SU-DHL-6 (cell line): ENCODE data around the gene TIAM2.

Experiments
- H2AFZ ChIP-seq: fragments of 200-600 bp; sonication (generic); 2 replicates; pipeline ENCODE4 v1.6.1; 2014; ENCODE audit warnings: low read depth, mild to moderate bottlenecking, moderate library complexity, mixed read lengths, antibody characterized with exemption, low read length; ENCODE audit not compliant: severe bottlenecking
- H3F3A ChIP-seq: fragments of 200-600 bp; shearing (Covaris generic); 2 replicates; pipeline ENCODE4 v1.6.0; 2016; ENCODE audit warnings: antibody characterized with exemption, mild to moderate bottlenecking; ENCODE audit not compliant: insufficient read depth
- H3K27ac ChIP-seq: fragments of 200-600 bp; sonication (generic); 2 replicates; pipeline ENCODE4 v1.5.1; 2016; ENCODE audit warnings: low read depth, mild to moderate bottlenecking, low read length, moderate library complexity, mixed read lengths
- H3K27me3 ChIP-seq: fragments of 200-600 bp; sonication (generic), shearing (Covaris generic); 2 replicates; pipeline ENCODE4 v1.6.0; 2014; ENCODE audit warnings: mild to moderate bottlenecking, low read length
- H3K36me3 ChIP-seq: fragments of 200-600 bp; sonication (generic); 2 replicates; pipeline ENCODE4 v1.6.1; 2014; ENCODE audit warnings: mild to moderate bottlenecking, low read length, mixed read lengths
- H3K4me2 ChIP-seq: fragments of 300-600, 200-600 bp; shearing (Covaris generic), sonication (generic); 2 replicates; pipeline ENCODE4 v1.6.0; 2014; ENCODE audit warnings: low read length, low read depth, mild to moderate bottlenecking; ENCODE audit not compliant: poor library complexity, severe bottlenecking
- H3K4me3 ChIP-seq: fragments of 200-600 bp; sonication (generic); 2 replicates; pipeline ENCODE4 v1.5.1; 2014; ENCODE audit warnings: antibody characterized with exemption, low read length, mild to moderate bottlenecking, mixed read lengths; ENCODE audit not compliant: insufficient read depth, poor library complexity, severe bottlenecking
- H3K79me2 ChIP-seq: fragments of 200-600 bp; sonication (generic); 2 replicates; pipeline ENCODE4 v1.6.1; 2014; ENCODE audit warnings: mild to moderate bottlenecking, low read length, moderate library complexity; ENCODE audit not compliant: insufficient read depth
- H3K9ac ChIP-seq: fragments of 200-600 bp; sonication (generic); 2 replicates; pipeline ENCODE4 v1.7.0; 2014; ENCODE audit warnings: mild to moderate bottlenecking, low read length
- H3K9me2 ChIP-seq: fragments of 200-600 bp; sonication (generic); replicated peaks from 2 replicates; pipeline ENCODE4 v1.6.1; 2014; ENCODE audit warnings: low read length; ENCODE audit not compliant: insufficient read depth
- H3K9me3 ChIP-seq: fragments of 200-600 bp; sonication (generic); 2 replicates; pipeline ENCODE4 v1.6.1; 2014; ENCODE audit warnings: low read length, mixed read lengths; ENCODE audit not compliant: insufficient read depth
- H4K20me1 ChIP-seq: fragments of 200-600 bp; sonication (generic); 2 replicates; pipeline ENCODE4 v1.6.1; 2014; ENCODE audit warnings: low read depth, mild to moderate bottlenecking, antibody characterized with exemption, low read length, moderate library complexity, mixed read lengths
- CTCF ChIP-seq: fragments of 200-600 bp; sonication (generic); IDR thresholded peaks from one replicate; pipeline ENCODE4 v1.5.1; 2017; ENCODE audit warnings: antibody characterized with exemption, mild to moderate bottlenecking, low read length, moderate library complexity; ENCODE audit not compliant: insufficient read depth, poor library complexity, severe bottlenecking
- EZH2phosphoT487 ChIP-seq: fragments of 200-600 bp; sonication (generic), shearing (Covaris generic); conservative IDR thresholded peaks from 2 replicates; pipeline ENCODE4 v1.6.1; 2018; ENCODE audit warnings: mild to moderate bottlenecking, antibody characterized with exemption, low read length, moderate library complexity, mixed read lengths

Gene TIAM2

DNA sequence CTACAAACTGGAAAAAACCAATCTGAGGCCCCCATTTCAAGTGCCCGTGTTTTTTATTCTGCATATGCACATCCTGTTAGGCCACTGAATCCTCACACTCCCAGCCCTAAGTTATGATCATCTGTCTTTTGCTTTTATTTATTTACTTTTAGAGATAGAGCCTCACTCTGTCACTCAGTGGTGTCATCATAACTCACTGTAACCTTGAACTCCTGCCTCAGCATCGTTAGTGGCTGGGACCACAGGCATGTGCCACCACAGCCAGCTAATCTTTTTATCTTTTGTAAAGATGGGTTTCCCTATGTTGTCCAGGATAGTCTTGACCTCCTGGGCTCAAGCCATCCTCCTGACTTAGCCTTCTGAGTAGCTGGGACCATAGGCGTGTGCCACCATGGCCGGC lies 239.1 kb downstream of the TIAM2 start:
- Histone ChIP-seq H2AFZ (no peak overlapping the region), H3K4me2 (no peak overlapping the region), H3F3A (no peaks in the 10 kb centered on the region), H4K20me1 (no peaks in the 10 kb centered on the region), H3K4me3 (no peak overlapping the region), H3K9me2 (no peaks in the 10 kb centered on the region), H3K27ac (no peak overlapping the region), H3K36me3 (0 out of 2 replicates have a peak, but pooled peaks cover 6% of the 10 kb centered on the region), H3K9ac (no peak overlapping the region), H3K79me2 (peaks cover 7% of the 10 kb centered on the region; the same call in 1 of the 2 replicates), H3K27me3 (no peaks in the 10 kb centered on the region), H3K9me3 (no peaks in the 10 kb centered on the region)
- TF ChIP-seq EZH2phosphoT487 (no peak), CTCF (no peak)

- Histone ChIP-seq H3K27ac (no peak overlapping the region), H3K27me3 (no peaks in the 10 kb centered on the region), H2AFZ (no peak overlapping the region), H3K9me2 (no peaks in the 10 kb centered on the region), H3K9me3 (no peaks in the 10 kb centered on the region), H3K4me2 (no peak overlapping the region), H3K36me3 (0 out of 2 replicates have a peak, but pooled peaks cover 6% of the 10 kb centered on the region), H3K4me3 (no peak overlapping the region), H3F3A (no peaks in the 10 kb centered on the region), H3K79me2 (peaks cover 7% of the 10 kb centered on the region; the same call in 1 of the 2 replicates), H3K9ac (no peak overlapping the region), H4K20me1 (no peaks in the 10 kb centered on the region)
- TF ChIP-seq CTCF (no peak), EZH2phosphoT487 (no peak)
Observed at GRCh38 chr6:155234687-155235086, 239.6 kb downstream of the TIAM2 start.

GRCh38 chr6:155235087-155235486 lies 240.0 kb downstream of the TIAM2 start:
- H3K4me3 ChIP-seq: no peak overlapping the region
- no peaks in the 10 kb centered on the region for H3K9me3 ChIP-seq
- H3K27ac ChIP-seq: no peak overlapping the region
- TF ChIP-seq EZH2phosphoT487 (no peak), CTCF (no peak)
- H3K9ac ChIP-seq: no peak overlapping the region
- no peak overlapping the region for H3K4me2 ChIP-seq
- peaks cover 7% of the 10 kb centered on the region; the same call in 1 of the 2 replicates for H3K79me2 ChIP-seq
- no peaks in the 10 kb centered on the region for H3K9me2 ChIP-seq
- no peaks in the 10 kb centered on the region for H3F3A ChIP-seq
- no peaks in the 10 kb centered on the region for H4K20me1 ChIP-seq
- H3K27me3 ChIP-seq: no peaks in the 10 kb centered on the region
- no peak overlapping the region for H2AFZ ChIP-seq
- 0 out of 2 replicates have a peak, but pooled peaks cover 6% of the 10 kb centered on the region for H3K36me3 ChIP-seq

DNA sequence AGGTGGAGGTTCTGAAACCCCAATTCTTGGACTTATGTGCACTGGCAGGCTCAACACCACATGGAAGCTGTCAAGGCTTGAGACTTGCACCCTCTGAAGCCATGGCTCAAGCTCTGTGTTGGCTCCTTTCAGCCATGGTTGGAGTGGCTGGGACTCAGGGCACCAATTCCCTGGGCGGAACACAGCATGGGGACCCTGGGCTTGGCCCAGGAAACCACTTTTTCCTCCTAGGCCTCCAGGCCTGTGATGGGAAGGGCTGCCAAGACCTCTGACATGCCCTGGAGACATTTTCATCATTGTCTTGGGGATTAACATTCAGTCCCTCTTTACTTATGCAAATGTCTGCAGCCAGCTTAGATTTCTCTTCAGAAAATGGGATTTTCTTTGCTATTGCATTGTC lies 242.5 kb downstream of the TIAM2 start:
- no peaks in the 10 kb centered on the region for H3F3A ChIP-seq
- TF ChIP-seq CTCF (no peak), EZH2phosphoT487 (no peak)
- no peaks in the 10 kb centered on the region for H3K27me3 ChIP-seq
- no peaks in the 10 kb centered on the region for H4K20me1 ChIP-seq
- H3K36me3 ChIP-seq: 0 out of 2 replicates have a peak, but pooled peaks cover 10% of the 10 kb centered on the region
- no peak overlapping the region for H3K4me2 ChIP-seq
- H3K9me2 ChIP-seq: no peaks in the 10 kb centered on the region
- H2AFZ ChIP-seq: no peak overlapping the region
- H3K27ac ChIP-seq: no peak overlapping the region
- H3K9ac ChIP-seq: no peak overlapping the region
- 0 out of 2 replicates have a peak, but pooled peaks cover 4% of the 10 kb centered on the region for H3K79me2 ChIP-seq
- no peak overlapping the region for H3K4me3 ChIP-seq
- no peaks in the 10 kb centered on the region for H3K9me3 ChIP-seq
